ENCODE measurements around the gene PRCC.

DNA sequence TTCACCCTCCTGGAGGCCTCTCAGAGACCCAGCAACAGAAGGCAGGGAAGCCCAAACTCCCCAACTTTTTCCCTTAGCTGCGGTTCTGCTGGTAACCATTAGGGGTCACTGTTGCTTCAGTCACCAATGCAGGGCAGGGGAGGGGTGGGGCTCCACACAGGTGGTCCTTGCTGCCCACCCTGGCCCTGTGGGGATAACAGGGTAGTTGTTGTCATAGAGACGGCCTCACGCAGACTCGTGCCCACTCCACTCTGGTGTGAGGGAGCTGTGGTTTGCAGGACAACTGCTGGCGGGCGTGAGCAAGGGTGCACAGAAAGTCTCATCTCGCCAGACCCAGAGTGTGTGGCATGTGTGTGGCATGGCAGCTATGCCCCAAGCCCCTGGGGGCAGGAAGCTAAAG is 71.6 kb downstream of the PRCC start:
- TF ChIP-seq POLR2AphosphoS5 (IDR thresholded peaks at IDR 0.05; ENCODE audit: low read depth, low read length) (no peak), SIN3A (IDR thresholded peaks at IDR 0.05; ENCODE audit: borderline replicate concordance, insufficient read depth, low read length) (no peak), TAF1 (IDR thresholded peaks at IDR 0.05; ENCODE audit: borderline replicate concordance, insufficient read depth, low read length) (no peak)
- TF ChIP-seq, protein P1, sequence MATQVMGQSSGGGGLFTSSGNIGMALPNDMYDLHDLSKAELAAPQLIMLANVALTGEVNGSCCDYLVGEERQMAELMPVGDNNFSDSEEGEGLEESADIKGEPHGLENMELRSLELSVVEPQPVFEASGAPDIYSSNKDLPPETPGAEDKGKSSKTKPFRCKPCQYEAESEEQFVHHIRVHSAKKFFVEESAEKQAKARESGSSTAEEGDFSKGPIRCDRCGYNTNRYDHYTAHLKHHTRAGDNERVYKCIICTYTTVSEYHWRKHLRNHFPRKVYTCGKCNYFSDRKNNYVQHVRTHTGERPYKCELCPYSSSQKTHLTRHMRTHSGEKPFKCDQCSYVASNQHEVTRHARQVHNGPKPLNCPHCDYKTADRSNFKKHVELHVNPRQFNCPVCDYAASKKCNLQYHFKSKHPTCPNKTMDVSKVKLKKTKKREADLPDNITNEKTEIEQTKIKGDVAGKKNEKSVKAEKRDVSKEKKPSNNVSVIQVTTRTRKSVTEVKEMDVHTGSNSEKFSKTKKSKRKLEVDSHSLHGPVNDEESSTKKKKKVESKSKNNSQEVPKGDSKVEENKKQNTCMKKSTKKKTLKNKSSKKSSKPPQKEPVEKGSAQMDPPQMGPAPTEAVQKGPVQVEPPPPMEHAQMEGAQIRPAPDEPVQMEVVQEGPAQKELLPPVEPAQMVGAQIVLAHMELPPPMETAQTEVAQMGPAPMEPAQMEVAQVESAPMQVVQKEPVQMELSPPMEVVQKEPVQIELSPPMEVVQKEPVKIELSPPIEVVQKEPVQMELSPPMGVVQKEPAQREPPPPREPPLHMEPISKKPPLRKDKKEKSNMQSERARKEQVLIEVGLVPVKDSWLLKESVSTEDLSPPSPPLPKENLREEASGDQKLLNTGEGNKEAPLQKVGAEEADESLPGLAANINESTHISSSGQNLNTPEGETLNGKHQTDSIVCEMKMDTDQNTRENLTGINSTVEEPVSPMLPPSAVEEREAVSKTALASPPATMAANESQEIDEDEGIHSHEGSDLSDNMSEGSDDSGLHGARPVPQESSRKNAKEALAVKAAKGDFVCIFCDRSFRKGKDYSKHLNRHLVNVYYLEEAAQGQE (IDR thresholded peaks at IDR 0.05; ENCODE audit: insufficient read depth in 1 of 2, low read depth in 2 of 2, low read length in 2 of 2), result no peak
